ENCODE measurements around the gene IMP3.

IMP3 gene

GRCh38 chr15:75616766-75617165 lies 23.3 kb downstream of the IMP3 start:
- DNase-seq, result no peak

GRCh38 chr15:75606711-75607699 lies 33.0 kb downstream of the IMP3 start:
- peak; percentile 36 for DNase-seq

GRCh38 chr15:75606026-75606425 lies 34.0 kb downstream of the IMP3 start:
- no peak for DNase-seq

- no peak for DNase-seq
These were observed 40.6 kb downstream of the IMP3 start for GRCh38 chr15:75599401-75599800.

DNA sequence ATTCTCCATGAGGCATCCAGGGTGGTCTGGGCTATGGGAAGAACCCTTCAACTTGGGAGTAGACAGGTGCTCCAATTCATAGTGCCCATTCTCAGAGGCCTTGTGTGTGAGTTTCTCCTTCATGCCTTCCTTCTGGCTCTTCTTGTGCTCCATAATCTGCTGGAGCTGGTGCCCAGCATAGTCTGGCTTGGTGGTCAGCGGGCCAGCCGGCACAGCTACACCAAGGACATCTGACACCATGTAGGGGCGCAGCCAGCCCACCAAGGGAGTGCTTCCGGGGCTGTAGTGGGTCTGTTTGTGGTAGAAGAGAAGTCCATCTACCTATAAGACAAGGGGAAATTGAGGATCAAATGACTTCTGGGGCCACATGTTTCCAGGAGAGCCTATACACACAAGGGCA lies 41.7 kb downstream of the IMP3 start:
- no peak for DNase-seq

GRCh38 chr15:75597667-75598341 lies 42.2 kb downstream of the IMP3 start:
- peak; percentile 24 for DNase-seq

GRCh38 chr15:75596703-75597345 lies 43.2 kb downstream of the IMP3 start:
- DNase-seq, result no peak

DNA sequence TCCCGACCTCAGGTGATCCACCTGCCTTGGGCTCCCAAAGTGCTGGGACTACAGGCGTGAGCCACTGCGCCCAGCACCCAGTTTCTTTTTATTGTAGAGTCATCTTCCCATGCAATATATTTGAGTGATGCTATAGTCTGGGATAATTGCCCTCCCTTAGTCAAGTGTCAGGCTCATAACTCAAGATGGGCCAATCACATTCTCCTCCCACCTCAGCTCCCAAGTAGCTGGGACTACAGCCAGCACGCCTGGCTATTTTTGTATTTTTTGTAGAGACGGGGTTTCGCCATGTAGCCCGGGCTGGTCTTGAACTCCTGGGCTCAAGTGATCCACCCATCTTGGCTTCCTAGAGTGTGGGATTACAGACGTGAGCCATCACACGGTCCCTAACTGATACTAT lies 45.7 kb downstream of the IMP3 start:
- DNase-seq, result no peak

DNA sequence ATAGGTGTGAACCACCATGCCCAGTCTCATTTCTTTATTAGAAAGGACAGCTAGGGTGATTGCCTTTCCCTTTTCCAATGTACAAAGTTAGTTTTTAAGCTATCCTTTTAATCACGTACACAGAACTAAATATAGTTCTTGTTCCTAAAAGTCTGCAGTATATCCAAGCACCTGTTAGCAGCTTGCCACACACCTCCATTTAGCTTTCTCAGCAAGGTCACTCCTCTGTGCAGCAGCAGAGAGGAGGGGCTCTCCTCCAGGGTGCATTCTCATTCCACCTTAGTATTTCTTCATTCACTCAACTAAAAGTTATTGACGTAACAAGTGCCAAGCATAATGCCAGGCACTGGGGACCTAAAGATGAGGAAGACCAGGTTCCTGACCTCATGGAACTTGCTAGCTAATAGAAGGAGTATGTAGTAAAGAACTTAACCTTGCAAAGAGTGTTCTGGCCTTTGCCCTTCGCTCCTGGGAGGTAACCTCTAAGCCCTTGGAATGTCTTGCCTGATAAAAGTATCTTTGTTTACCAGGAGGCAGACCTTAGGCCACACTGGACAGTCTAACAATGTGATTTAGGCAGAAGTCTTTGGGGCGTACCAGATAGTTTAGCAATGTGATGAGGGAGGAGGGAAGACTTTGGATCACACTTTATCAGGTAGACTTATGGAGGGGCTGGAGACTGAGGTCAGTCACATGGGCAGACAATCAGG lies 48.2 kb downstream of the IMP3 start:
- DNase-seq, result no peak

DNA sequence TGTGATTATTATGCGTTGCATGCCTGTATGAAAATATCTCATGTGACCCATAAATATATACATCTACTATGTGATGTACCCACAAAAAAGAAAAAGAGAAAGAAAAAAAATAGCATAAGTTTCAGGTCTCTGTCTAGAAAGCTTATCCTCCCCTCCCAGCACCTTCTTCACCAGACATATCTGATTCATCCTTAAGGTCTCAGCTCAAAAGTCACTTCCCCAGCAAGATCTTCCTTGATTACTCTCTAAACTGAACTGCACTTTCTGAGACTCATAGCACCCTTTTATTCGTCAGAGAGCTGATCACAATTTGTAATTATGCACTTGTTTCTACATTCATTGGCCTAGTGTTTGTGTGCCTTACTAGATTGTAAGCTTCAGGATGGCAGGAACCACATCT lies 49.8 kb downstream of the IMP3 start:
- no peak for DNase-seq
